Epithelial cell of esophagus (primary cell): ENCODE results near the gene TNS3.
A peak's percentile ranks its signal among the peaks of the same experiment; 100 is the strongest.

Experiments used
- DNase-seq: peaks from one replicate; pipeline ENCODE4 v3.0.0; 2010; ENCODE audit warnings: low read depth
- H3K4me3 ChIP-seq: 2 replicates; pipeline ENCODE4 v1.5.1; 2011; ENCODE audit warnings: mild to moderate bottlenecking, low read length, control low read depth
- TF ChIP-seq, protein P1 (sequence below): IDR thresholded peaks from 2 replicates; pipeline ENCODE4 v1.5.1; 2011; ENCODE audit warnings: low read depth, mild to moderate bottlenecking, low read length, control low read depth, inconsistent platforms; ENCODE audit not compliant: insufficient read depth; ENCODE audit errors: missing control alignments

TNS3 gene

DNA sequence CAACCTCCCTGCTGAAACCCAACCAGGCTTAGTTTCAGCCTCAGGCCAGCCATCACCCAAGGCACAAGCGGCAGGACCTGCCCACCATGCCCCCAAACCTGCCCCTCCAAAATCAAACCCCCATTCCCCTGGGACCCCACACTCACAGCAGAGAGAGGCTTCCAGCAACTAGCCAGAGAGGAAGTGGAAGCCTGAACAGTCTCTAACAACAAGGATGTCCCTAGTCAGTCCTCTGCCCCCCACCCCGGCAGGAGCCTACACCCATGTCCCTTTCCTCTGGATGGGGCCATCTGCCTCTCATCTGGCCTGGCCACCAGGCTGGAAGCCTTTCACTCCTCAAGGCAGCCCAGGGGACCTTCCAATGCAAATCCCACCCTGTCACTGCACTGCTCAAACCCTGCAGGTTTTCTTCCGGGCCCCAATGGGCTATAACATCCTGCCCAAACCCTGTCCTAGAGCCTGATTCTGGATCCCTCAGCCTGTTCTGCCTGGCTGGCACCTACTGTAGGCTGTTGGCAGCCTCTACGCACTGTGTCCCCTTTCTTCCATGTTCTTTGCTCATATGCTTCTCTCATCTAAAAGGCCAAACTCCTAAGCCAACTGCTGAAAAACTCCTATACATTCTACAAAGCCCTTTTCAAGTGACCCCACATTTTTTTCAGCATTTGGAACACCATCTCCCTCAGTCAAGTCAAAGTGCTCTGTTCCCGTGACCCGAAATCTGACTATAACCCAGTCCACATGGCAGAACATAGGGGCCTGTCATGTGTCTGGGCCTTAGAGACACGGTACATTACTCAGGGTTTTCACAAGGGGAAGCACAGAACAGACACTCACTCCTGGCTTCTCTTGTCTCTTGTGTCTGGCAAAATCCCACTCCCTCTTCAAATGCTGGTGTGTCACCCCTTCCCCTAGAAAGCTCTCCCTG lies 253.3 kb downstream of the TNS3 start:
- no peak for DNase-seq
- H3K4me3 ChIP-seq, result peak overlapping the region; percentile 49
- TF ChIP-seq, protein P1, sequence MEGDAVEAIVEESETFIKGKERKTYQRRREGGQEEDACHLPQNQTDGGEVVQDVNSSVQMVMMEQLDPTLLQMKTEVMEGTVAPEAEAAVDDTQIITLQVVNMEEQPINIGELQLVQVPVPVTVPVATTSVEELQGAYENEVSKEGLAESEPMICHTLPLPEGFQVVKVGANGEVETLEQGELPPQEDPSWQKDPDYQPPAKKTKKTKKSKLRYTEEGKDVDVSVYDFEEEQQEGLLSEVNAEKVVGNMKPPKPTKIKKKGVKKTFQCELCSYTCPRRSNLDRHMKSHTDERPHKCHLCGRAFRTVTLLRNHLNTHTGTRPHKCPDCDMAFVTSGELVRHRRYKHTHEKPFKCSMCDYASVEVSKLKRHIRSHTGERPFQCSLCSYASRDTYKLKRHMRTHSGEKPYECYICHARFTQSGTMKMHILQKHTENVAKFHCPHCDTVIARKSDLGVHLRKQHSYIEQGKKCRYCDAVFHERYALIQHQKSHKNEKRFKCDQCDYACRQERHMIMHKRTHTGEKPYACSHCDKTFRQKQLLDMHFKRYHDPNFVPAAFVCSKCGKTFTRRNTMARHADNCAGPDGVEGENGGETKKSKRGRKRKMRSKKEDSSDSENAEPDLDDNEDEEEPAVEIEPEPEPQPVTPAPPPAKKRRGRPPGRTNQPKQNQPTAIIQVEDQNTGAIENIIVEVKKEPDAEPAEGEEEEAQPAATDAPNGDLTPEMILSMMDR, result no peak

DNA sequence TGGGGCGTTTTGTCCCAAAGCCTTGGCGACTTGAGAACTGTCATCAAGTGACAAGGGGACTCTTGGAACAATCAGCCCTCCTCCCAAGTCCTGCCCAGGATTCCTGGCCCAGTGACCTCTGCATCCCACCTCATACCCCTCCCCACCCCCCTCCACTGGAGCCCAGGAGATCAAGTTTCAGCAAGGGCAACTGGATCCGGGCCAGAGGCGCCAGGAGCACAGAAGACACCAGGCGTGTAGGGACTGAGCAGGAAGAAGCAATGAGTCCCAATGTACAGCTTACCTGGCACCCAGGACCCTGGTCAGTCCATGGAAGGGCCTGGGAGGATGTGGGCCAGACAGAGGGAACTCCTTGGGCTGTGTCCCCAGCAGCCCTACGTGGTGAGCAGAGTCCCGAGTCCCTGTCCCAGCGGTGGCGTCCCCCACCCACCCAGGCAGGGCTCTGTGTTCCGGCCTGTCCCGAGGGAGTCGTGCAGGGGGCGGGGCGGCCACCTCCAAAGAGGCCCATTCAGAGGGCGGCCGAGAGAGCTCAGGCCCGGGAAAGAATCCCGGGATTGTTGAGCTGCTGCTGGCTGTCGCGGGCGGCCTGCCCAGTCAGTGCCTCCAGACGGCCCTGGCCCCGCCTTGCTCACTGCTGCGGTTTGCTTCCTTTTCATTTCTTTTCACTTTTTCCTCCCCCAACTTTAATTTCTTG lies 254.1 kb downstream of the TNS3 start:
- peak overlapping the region; percentile 49 for H3K4me3 ChIP-seq
- TF ChIP-seq, protein P1, result no peak
- peak; percentile 61 for DNase-seq

DNA sequence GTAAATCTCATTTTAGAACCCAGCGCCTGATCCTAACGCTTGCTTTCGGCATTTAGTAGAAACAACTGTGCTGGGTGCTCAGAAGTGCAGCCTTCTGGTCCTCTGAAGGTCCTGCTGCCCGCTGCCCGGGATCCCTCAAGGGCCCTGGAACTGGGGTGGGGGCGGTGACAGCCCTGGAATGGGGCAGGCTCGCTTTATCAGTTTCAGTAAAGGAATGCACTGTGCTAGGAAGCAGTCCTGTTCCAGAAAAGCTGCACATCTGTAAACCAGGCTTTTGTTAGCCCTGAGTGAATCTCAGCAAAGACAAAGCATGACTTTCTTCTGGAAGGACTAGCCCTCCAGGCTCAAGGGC lies 254.6 kb downstream of the TNS3 start:
- no peak for DNase-seq
- peak overlapping the region; percentile 49 for H3K4me3 ChIP-seq
- TF ChIP-seq, protein P1, result no peak

DNA sequence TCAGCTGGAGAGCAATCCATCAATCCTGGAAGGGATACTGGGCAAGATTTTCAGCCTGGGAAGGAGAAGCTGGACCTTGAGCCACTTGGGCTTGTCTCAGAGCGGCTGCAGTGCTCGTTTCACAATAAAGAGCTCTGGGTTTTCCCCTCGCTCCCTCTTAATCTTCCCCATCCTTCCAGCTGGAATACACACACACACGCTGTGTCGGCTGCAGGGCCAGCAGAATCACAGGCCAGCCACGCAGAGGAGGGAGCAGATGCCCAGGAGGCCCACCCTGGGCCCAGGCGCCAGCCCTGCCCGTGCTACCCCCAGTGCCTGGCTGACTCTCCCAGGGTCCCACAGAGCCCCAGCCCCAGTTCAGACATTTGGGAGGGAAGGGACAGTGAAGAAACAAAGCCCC lies 255.1 kb downstream of the TNS3 start:
- TF ChIP-seq, protein P1, result no peak
- peak overlapping the region; percentile 49 for H3K4me3 ChIP-seq
- DNase-seq, result peak; percentile 54

DNA sequence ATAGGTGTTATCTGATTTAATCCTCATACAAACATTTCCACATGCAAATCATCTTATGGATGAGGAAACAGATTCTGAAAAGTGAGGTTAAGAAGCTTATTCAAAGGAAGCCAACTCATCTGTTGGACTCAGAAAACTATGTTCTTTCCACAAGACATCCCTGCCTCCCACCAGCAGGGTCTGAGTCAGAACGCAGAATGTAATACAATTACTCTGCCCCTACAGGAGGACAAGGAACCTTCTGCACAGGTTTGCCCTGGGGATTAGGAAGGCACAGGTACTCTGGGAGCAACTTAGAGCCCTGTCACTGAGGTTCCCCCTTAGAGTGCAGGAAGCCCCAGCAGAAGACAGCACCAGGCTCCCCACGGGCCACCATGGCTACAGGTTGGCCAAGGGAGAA lies 255.7 kb downstream of the TNS3 start:
- TF ChIP-seq, protein P1, result peak; percentile 53
- DNase-seq, result peak; percentile 90
- peak overlapping the region; percentile 49 for H3K4me3 ChIP-seq

DNA sequence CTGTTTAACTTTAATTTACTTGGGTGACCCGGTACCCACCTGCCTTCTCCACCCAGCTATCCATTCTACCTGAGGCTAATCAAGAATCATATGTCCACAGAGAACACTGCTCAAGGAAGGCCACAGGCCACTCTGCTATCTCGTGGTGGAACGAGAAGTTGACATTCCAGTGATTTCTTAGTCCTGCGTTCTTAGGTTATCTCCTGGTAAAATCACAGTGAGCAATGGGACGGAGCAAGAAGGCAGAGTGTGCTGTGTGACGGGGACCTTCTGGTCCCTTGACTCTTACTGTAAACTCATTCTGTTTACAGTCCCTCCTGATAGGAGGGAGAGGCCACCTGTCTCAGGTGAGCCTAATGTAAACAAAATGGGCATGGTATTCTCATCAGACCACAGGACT lies 256.6 kb downstream of the TNS3 start:
- no peak overlapping the region for H3K4me3 ChIP-seq
- TF ChIP-seq, protein P1, result no peak
- DNase-seq, result no peak
